Panc1 (cell line): ENCODE measurements around the gene FAM222B. TPM values are rescaled to one million over a fixed set of nuclear protein-coding genes. Genes with fewer than 3 reads are reported as not detected.
"Not testable (repeated sequence)": the region's sequence is repeated elsewhere in the genome, so short reads cannot be mapped to it uniquely, and the experiment has no call there.

ENCODE experiments used
- ATAC-seq: fragments of 200-7000 bp; cut with Tn5 transposase; 2 replicates; pipeline ENCODE4 v1.9.1; 2020; ENCODE audit warnings: mild to moderate bottlenecking, moderate library complexity
- BruUV-seq: library from RNA; stranded (reverse); fragments of 400-500 nt; replicated peaks from 2 replicates; lab custom pipeline; 2021; lab: Mats Ljungman, UMichigan
- CTCF ChIA-PET: fragments of 300-600 bp; sonication (Branson Sonifier 250); formaldehyde crosslinking; loops from one replicate; lab custom pipeline; 2022; ENCODE audit warnings: antibody characterized with exemption; lab: Charles Lee
- POLR2A ChIA-PET: fragments of 300-600 bp; sonication (Branson Sonifier 250); formaldehyde crosslinking; loops from one replicate; lab custom pipeline; 2022; ENCODE audit warnings: antibody characterized with exemption; lab: Charles Lee
- DNase-seq: peaks from one replicate; pipeline ENCODE4 v3.0.0-alpha.2; 2010; ENCODE audit warnings: low read depth, low spot score
- H3K27ac ChIP-seq: 2 replicates; pipeline ENCODE4 v1.5.1; 2011; ENCODE audit warnings: mild to moderate bottlenecking, low read length, inconsistent platforms
- H3K27me3 ChIP-seq: fragments of 200-500 bp; sonication (Bioruptor generic); 2 replicates; pipeline ENCODE4 v1.6.0; 2014; ENCODE audit warnings: low read length, inconsistent platforms; ENCODE audit not compliant: control insufficient read depth, insufficient read depth
- H3K36me3 ChIP-seq: fragments of 200-500 bp; sonication (Bioruptor generic); 2 replicates; pipeline ENCODE4 v1.5.1; 2014; ENCODE audit warnings: inconsistent platforms, mild to moderate bottlenecking, low read length, moderate library complexity; ENCODE audit not compliant: control insufficient read depth, insufficient read depth
- H3K4me1 ChIP-seq: 2 replicates; pipeline ENCODE4 v1.5.1; 2011; ENCODE audit warnings: inconsistent platforms, mild to moderate bottlenecking, low read length, moderate library complexity; ENCODE audit not compliant: control insufficient read depth, insufficient read depth
- H3K4me3 ChIP-seq, 2 experiments: 2 replicates each; pipeline ENCODE4 v1.5.1; 2011 to 2012; ENCODE audit warnings: low read depth in 2 of 2, low read length in 2 of 2, mild to moderate bottlenecking in 2 of 2, inconsistent platforms in 1 of 2, moderate library complexity in 1 of 2
- H3K9me3 ChIP-seq: fragments of 200-500 bp; sonication (Bioruptor generic); 2 replicates; pipeline ENCODE4 v1.5.1; 2014; ENCODE audit warnings: low read depth, mild to moderate bottlenecking, inconsistent platforms, low read length, moderate library complexity; ENCODE audit not compliant: control insufficient read depth, insufficient read depth
- CTCF ChIP-seq: fragments of 450-650 bp; IDR thresholded peaks from 2 replicates; pipeline ENCODE4 v1.5.1; 2017; ENCODE audit warnings: mild to moderate bottlenecking
- POLR2AphosphoS5 ChIP-seq: IDR thresholded peaks from 2 replicates; pipeline ENCODE4 v1.6.1; 2012; ENCODE audit warnings: mild to moderate bottlenecking, low read depth, low read length, moderate library complexity
- REST ChIP-seq, 2 experiments: IDR thresholded peaks; 2 replicates each; pipeline ENCODE4 v1.6.1; 2011 to 2012; ENCODE audit warnings: low read depth in 2 of 2, control low read depth in 1 of 2, low read length in 1 of 2, mild to moderate bottlenecking in 1 of 2, moderate library complexity in 1 of 2; ENCODE audit not compliant: insufficient read depth in 1 of 2
- in situ Hi-C: cut with HindIII; loops from 2 replicates; pipeline ENCODE4 v1.10.0; 2016; ENCODE audit warnings: low sequenced_read_pairs, low pct_unique_long_range_greater_than_20kb
- intact Hi-C: fragments of 100-400 bp; cut with micrococcal nuclease; formaldehyde crosslinking; loops from one replicate; pipeline ENCODE4 v1.10.0; 2022; ENCODE audit not compliant: unreplicated experiment
- total RNA-seq: library from RNA; stranded (reverse); gene quantifications from one replicate; pipeline ENCODE4 v1.2.1, GENCODE V29; 2021; ENCODE audit not compliant: unreplicated experiment

The FAM222B gene
- total RNA-seq, 1 experiment from 2014 or later: 38.5 TPM

- in situ Hi-C loops, BruUV-seq, H3K4me1 ChIP-seq, H3K27me3 ChIP-seq, H3K4me3 ChIP-seq, DNase-seq, H3K27ac ChIP-seq, H3K9me3 ChIP-seq, H3K36me3 ChIP-seq: not testable (repeated sequence)
- ATAC-seq: peak; percentile 69
- intact Hi-C loops: loop anchor here (10.0 kb wide), 1 partner anchor 56 kb away; the partner anchor contains the start of gene DHRS13
- ChIA-PET POLR2A (interaction anchor here (0.6 kb wide), 1 partner anchor 39 kb away, joined by 4 read pairs; no protein-coding TSS in a partner anchor), CTCF (interaction anchor here (0.5 kb wide), 1 partner anchor 1976 kb away, joined by 4 read pairs; the partner anchor contains the start of gene CRLF3)
- TF ChIP-seq CTCF: peak; percentile 82
Measured at GRCh38 chr17:28848667-28849066, 6.1 kb upstream of the FAM222B start.

- DNase-seq, H3K27me3 ChIP-seq, in situ Hi-C loops, H3K4me3 ChIP-seq, H3K36me3 ChIP-seq, H3K9me3 ChIP-seq, BruUV-seq, H3K27ac ChIP-seq, ATAC-seq, H3K4me1 ChIP-seq, CTCF ChIA-PET: not testable (repeated sequence)
- intact Hi-C loops: loop anchor here (10.0 kb wide), 1 partner anchor 58 kb away; the partner anchor contains the start of gene DHRS13
- POLR2A ChIA-PET: interaction anchor here (0.6 kb wide), 1 partner anchor 159 kb away, joined by 5 read pairs; no protein-coding TSS in a partner anchor
Measured at GRCh38 chr17:28846699-28847098, 4.1 kb upstream of the FAM222B start.

GRCh38 chr17:28846231-28846630, 3.6 kb upstream of the FAM222B start:
- ChIA-PET POLR2A (interaction anchor here (0.6 kb wide), 1 partner anchor 159 kb away, joined by 5 read pairs; no protein-coding TSS in a partner anchor), CTCF (interaction anchor here (0.7 kb wide), 1 partner anchor 213 kb away, joined by 3 read pairs; no protein-coding TSS in a partner anchor)
- no peak for DNase-seq

More at GRCh38 chr17:28846231-28846630, 3.6 kb upstream of the FAM222B start:
- Histone ChIP-seq H3K36me3 (no peaks in the 10 kb centered on the region; the same call in 1 of the 2 replicates), H3K9me3 (no peaks in the 10 kb centered on the region), H3K27ac (no peak overlapping the region), H3K4me1 (peaks cover 5% of the 10 kb centered on the region; the same call in 1 of the 2 replicates), H3K4me3 (no peak overlapping the region), H3K27me3 (no peaks in the 10 kb centered on the region)
- no peak for TF ChIP-seq POLR2AphosphoS5
- TF ChIP-seq REST (IDR thresholded peaks at IDR 0.05; ENCODE audit: insufficient read depth in 1 of 2, low read depth in 2 of 2, low read length in 1 of 2): no peak
- ATAC-seq: no peak
- in situ Hi-C loops: no loop called here
- BruUV-seq: no TSS peak
- intact Hi-C loops: loop anchor here (10.0 kb wide), 1 partner anchor 59 kb away; the partner anchor contains the start of gene DHRS13
